H9 (cell line): ENCODE measurements around the gene ARHGAP15. TPM values are rescaled to one million over a fixed set of nuclear protein-coding genes. Genes with fewer than 3 reads are reported as not detected.

ENCODE experiments used
- DNase-seq: peaks from one replicate; pipeline ENCODE4 v3.0.0-alpha.2; 2017
- H2AFZ ChIP-seq: one replicate; pipeline ENCODE4 v1.6.1; 2013; ENCODE audit warnings: mild to moderate bottlenecking, low read length, control low read depth, moderate library complexity
- H2AK5ac ChIP-seq: 2 replicates; pipeline ENCODE4 v1.6.1; 2013; ENCODE audit warnings: low read length, control low read depth, mixed read lengths; ENCODE audit not compliant: insufficient read length
- H2BK120ac ChIP-seq: one replicate; pipeline ENCODE4 v1.6.1; 2013; ENCODE audit warnings: low read depth, mild to moderate bottlenecking, low read length, control low read depth, inconsistent platforms; ENCODE audit not compliant: poor library complexity, severe bottlenecking
- H2BK12ac ChIP-seq: 2 replicates; pipeline ENCODE4 v1.6.1; 2013; ENCODE audit warnings: low read length, control low read depth, mixed read lengths, low read depth; ENCODE audit not compliant: insufficient read length
- H2BK15ac ChIP-seq: 2 replicates; pipeline ENCODE4 v1.6.1; 2013; ENCODE audit warnings: low read depth, low read length, control low read depth
- H2BK20ac ChIP-seq: one replicate; pipeline ENCODE4 v1.6.1; 2013; ENCODE audit warnings: low read depth, mild to moderate bottlenecking, low read length, control low read depth, inconsistent platforms; ENCODE audit not compliant: poor library complexity, severe bottlenecking
- H2BK5ac ChIP-seq: 2 replicates; pipeline ENCODE4 v1.6.1; 2013; ENCODE audit warnings: low read length, control low read depth, mixed read lengths; ENCODE audit not compliant: insufficient read length
- H3K14ac ChIP-seq: 2 replicates; pipeline ENCODE4 v1.6.1; 2013; ENCODE audit warnings: low read length, control low read depth; ENCODE audit not compliant: insufficient read depth
- H3K18ac ChIP-seq: 2 replicates; pipeline ENCODE4 v1.6.1; 2013; ENCODE audit warnings: low read depth, mild to moderate bottlenecking, mixed read lengths, low read length, control low read depth; ENCODE audit not compliant: insufficient read length
- H3K23ac ChIP-seq: 2 replicates; pipeline ENCODE4 v1.6.1; 2013; ENCODE audit warnings: low read length, control low read depth, mixed read lengths, low read depth; ENCODE audit not compliant: insufficient read length
- H3K23me2 ChIP-seq: 2 replicates; pipeline ENCODE4 v1.6.1; 2013; ENCODE audit warnings: low read depth, mild to moderate bottlenecking, mixed read lengths, low read length, control low read depth; ENCODE audit not compliant: insufficient read length, poor library complexity, severe bottlenecking
- H3K27ac ChIP-seq: 2 replicates; pipeline ENCODE4 v1.5.1; 2013; ENCODE audit warnings: low read length, control low read depth, mixed read lengths, low read depth; ENCODE audit not compliant: insufficient read length
- H3K27me3 ChIP-seq: 2 replicates; pipeline ENCODE4 v1.6.1; 2013; ENCODE audit warnings: low read length, control low read depth, inconsistent platforms; ENCODE audit not compliant: insufficient read depth
- H3K4ac ChIP-seq: 2 replicates; pipeline ENCODE4 v1.6.1; 2013; ENCODE audit warnings: low read depth, mild to moderate bottlenecking, control low read depth, inconsistent platforms, low read length, moderate library complexity
- H3K4me1 ChIP-seq: 2 replicates; pipeline ENCODE4 v1.6.1; 2013; ENCODE audit warnings: low read length, control low read depth, inconsistent platforms; ENCODE audit not compliant: insufficient read depth
- H3K4me2 ChIP-seq: 2 replicates; pipeline ENCODE4 v1.6.1; 2013; ENCODE audit warnings: low read length, control low read depth, mixed read lengths; ENCODE audit not compliant: insufficient read length, insufficient read depth
- H3K56ac ChIP-seq: 2 replicates; pipeline ENCODE4 v1.6.1; 2013; ENCODE audit warnings: low read depth, mild to moderate bottlenecking, mixed read lengths, low read length, control low read depth; ENCODE audit not compliant: insufficient read length
- H3K79me1 ChIP-seq: 2 replicates; pipeline ENCODE4 v1.6.1; 2013; ENCODE audit warnings: low read depth, mild to moderate bottlenecking, moderate library complexity, low read length, control low read depth, inconsistent platforms; ENCODE audit not compliant: insufficient read depth, poor library complexity, severe bottlenecking
- H3K79me2 ChIP-seq: 2 replicates; pipeline ENCODE4 v1.6.1; 2013; ENCODE audit warnings: low read length, control low read depth, inconsistent platforms; ENCODE audit not compliant: insufficient read depth
- H3K9ac ChIP-seq: 2 replicates; pipeline ENCODE4 v1.6.1; 2013; ENCODE audit warnings: low read length, control low read depth, mixed read lengths; ENCODE audit not compliant: insufficient read length; ENCODE audit errors: extremely low read depth
- H3K9me3 ChIP-seq: one replicate; pipeline ENCODE4 v1.6.1; 2013; ENCODE audit warnings: low read depth, low read length, inconsistent platforms; ENCODE audit not compliant: control insufficient read depth
- H3T11ph ChIP-seq: one replicate; pipeline ENCODE4 v1.6.1; 2013; ENCODE audit warnings: mild to moderate bottlenecking, low read length, control low read depth, inconsistent platforms
- H4K20me1 ChIP-seq: one replicate; pipeline ENCODE4 v1.6.1; 2013; ENCODE audit not compliant: control insufficient read depth, insufficient read length, insufficient read depth
- H4K5ac ChIP-seq: 2 replicates; pipeline ENCODE4 v1.6.1; 2013; ENCODE audit warnings: low read depth, mild to moderate bottlenecking, mixed read lengths, low read length, control low read depth; ENCODE audit not compliant: insufficient read length
- H4K8ac ChIP-seq: replicated peaks from 2 replicates; pipeline ENCODE4 v1.6.1; 2013; ENCODE audit warnings: low read length, control low read depth, mixed read lengths, low read depth; ENCODE audit not compliant: insufficient read length
- H4K91ac ChIP-seq: 2 replicates; pipeline ENCODE4 v1.6.1; 2013; ENCODE audit warnings: low read depth, mild to moderate bottlenecking, moderate library complexity, mixed read lengths, low read length, control low read depth; ENCODE audit not compliant: insufficient read length
- H3K27ac Mint-ChIP-seq, 3 experiments: 2 replicates in 2 of 3; 3 replicates in 1 of 3; pipeline ENCODE4 v1.8.0; 2020 to 2021; ENCODE audit warnings: mixed read lengths in 3 of 3, mild to moderate bottlenecking in 1 of 3, moderate library complexity in 1 of 3
- H3K27me3 Mint-ChIP-seq: 2 replicates; pipeline ENCODE4 v1.8.0; 2021; ENCODE audit warnings: low read depth, mild to moderate bottlenecking, moderate library complexity, mixed read lengths
- H3K36me3 Mint-ChIP-seq, 3 experiments: 2 replicates in 2 of 3; 3 replicates in 1 of 3; pipeline ENCODE4 v1.8.0; 2020 to 2021; ENCODE audit warnings: low read depth in 3 of 3, mixed read lengths in 3 of 3; ENCODE audit not compliant: insufficient read depth in 1 of 3
- H3K4me1 Mint-ChIP-seq, 2 experiments: 2 replicates each; pipeline ENCODE4 v1.8.0; 2020; ENCODE audit warnings: mixed read lengths in 2 of 2
- H3K4me3 Mint-ChIP-seq, 2 experiments: 2 replicates in 1 of 2; 3 replicates in 1 of 2; pipeline ENCODE4 v1.8.0; 2020 to 2021; ENCODE audit warnings: mild to moderate bottlenecking in 2 of 2, mixed read lengths in 2 of 2, moderate library complexity in 1 of 2
- H3K9me3 Mint-ChIP-seq, 2 experiments: 2 replicates in 1 of 2; 3 replicates in 1 of 2; pipeline ENCODE4 v1.8.0; 2020; ENCODE audit warnings: mild to moderate bottlenecking in 2 of 2, mixed read lengths in 2 of 2, moderate library complexity in 1 of 2
- WGBS: extraction: QIAGEN DNeasy Blood & Tissue Kit; methylation state at CpG from one replicate; pipeline ENCODE4 v1.1.7; 2013; ENCODE audit warnings: missing lambda C conversion rate, low lambda C conversion rate, mixed read lengths; ENCODE audit not compliant: insufficient read length; ENCODE audit errors: extremely low coverage; 5-methylcytosine and 5-hydroxymethylcytosine counted together
- total RNA-seq: library from RNA; stranded (reverse); gene quantifications from 2 replicates; pipeline ENCODE4 v1.2.1, GENCODE V29; 2021
- TF ChIP-seq, protein P1 (sequence below): fragments of 200-600 bp; sonication (generic); conservative IDR thresholded peaks from 3 replicates; pipeline ENCODE4 v1.8.0; 2021; ENCODE audit warnings: antibody characterized with exemption, mild to moderate bottlenecking

The ARHGAP15 gene
- total RNA-seq, 1 experiment from 2014 or later, result not detected

- H3K36me3 Mint-ChIP-seq, result no peaks in the 10 kb centered on the region
- TF ChIP-seq, protein P1, sequence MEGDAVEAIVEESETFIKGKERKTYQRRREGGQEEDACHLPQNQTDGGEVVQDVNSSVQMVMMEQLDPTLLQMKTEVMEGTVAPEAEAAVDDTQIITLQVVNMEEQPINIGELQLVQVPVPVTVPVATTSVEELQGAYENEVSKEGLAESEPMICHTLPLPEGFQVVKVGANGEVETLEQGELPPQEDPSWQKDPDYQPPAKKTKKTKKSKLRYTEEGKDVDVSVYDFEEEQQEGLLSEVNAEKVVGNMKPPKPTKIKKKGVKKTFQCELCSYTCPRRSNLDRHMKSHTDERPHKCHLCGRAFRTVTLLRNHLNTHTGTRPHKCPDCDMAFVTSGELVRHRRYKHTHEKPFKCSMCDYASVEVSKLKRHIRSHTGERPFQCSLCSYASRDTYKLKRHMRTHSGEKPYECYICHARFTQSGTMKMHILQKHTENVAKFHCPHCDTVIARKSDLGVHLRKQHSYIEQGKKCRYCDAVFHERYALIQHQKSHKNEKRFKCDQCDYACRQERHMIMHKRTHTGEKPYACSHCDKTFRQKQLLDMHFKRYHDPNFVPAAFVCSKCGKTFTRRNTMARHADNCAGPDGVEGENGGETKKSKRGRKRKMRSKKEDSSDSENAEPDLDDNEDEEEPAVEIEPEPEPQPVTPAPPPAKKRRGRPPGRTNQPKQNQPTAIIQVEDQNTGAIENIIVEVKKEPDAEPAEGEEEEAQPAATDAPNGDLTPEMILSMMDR, result no peak
- H3K4me1 Mint-ChIP-seq, result peaks cover 0 to 3% of the 10 kb centered on the region in 2 experiments; a peak in 2 of 4 replicates
Measured at GRCh38 chr2:143150287-143150686, 21.1 kb downstream of the ARHGAP15 start.

More at GRCh38 chr2:143150287-143150686, 21.1 kb downstream of the ARHGAP15 start:
- H2BK12ac ChIP-seq, result no peak overlapping the region
- no peaks in the 10 kb centered on the region for H3K23me2 ChIP-seq
- no peaks in the 10 kb centered on the region for H3K79me1 ChIP-seq
- H2BK120ac ChIP-seq, result no peak overlapping the region
- H3K56ac ChIP-seq, result no peak overlapping the region
- H2BK5ac ChIP-seq, result no peak overlapping the region
- no peak overlapping the region for H4K8ac ChIP-seq
- no peak overlapping the region for H3K14ac ChIP-seq
- no peaks in the 10 kb centered on the region for H3K27me3 ChIP-seq
- DNase-seq, result no peak
- no peak overlapping the region for H2AK5ac ChIP-seq
- no peaks in the 10 kb centered on the region for H3K4me1 ChIP-seq
- H4K20me1 ChIP-seq, result no peaks in the 10 kb centered on the region
- H4K5ac ChIP-seq, result no peak overlapping the region
- H2BK20ac ChIP-seq, result no peak overlapping the region
- no peak overlapping the region for H3K4me2 ChIP-seq
- H3K4ac ChIP-seq, result no peak overlapping the region
- no peak overlapping the region for H3K23ac ChIP-seq
- Mint-ChIP-seq H3K9me3 (no peaks in the 10 kb centered on the region), H3K4me3 (no peak overlapping the region), H3K27ac (no peak overlapping the region), H3K27me3 (no peaks in the 10 kb centered on the region)
- H3K9me3 ChIP-seq, result no peaks in the 10 kb centered on the region
- H2BK15ac ChIP-seq, result no peak overlapping the region
- no CpG with 5 or more reads among the region's 4 CpGs for WGBS
- no peak overlapping the region for H4K91ac ChIP-seq
- H2AFZ ChIP-seq, result no peak overlapping the region
- H3K27ac ChIP-seq, result no peak overlapping the region
- H3K18ac ChIP-seq, result no peak overlapping the region
- H3T11ph ChIP-seq, result no peak overlapping the region
- no peak overlapping the region for H3K9ac ChIP-seq
- no peaks in the 10 kb centered on the region for H3K79me2 ChIP-seq
